ENCODE results near the gene LY9.
"Not testable (repeated sequence)": the region's sequence is repeated elsewhere in the genome, so short reads cannot be mapped to it uniquely, and the experiment has no call there.

The LY9 gene

GRCh38 chr1:160867651-160868050 lies 71.7 kb downstream of the LY9 start:
- DNase-seq, result not testable (repeated sequence)

- DNase-seq, result no peak
These were observed 72.2 kb downstream of the LY9 start for GRCh38 chr1:160868141-160868540.

GRCh38 chr1:160874935-160875334 lies 79.0 kb downstream of the LY9 start:
- DNase-seq, result peak; percentile 68

- not testable (repeated sequence) for DNase-seq
These were observed 79.6 kb downstream of the LY9 start for GRCh38 chr1:160875591-160875990.

GRCh38 chr1:160876311-160876710 lies 80.3 kb downstream of the LY9 start:
- no peak for DNase-seq

GRCh38 chr1:160877221-160877620 lies 81.2 kb downstream of the LY9 start:
- DNase-seq, result no peak

Data from activated effector memory CD4-positive, alpha-beta T cell treated with anti-CD3 and anti-CD28 coated beads, Interleukin-2, amount 50 U/mL, for 16 hours (primary cell).